GM18511 (cell line): ENCODE measurements around the gene EEF1G.
"Not testable (repeated sequence)": the region's sequence is repeated elsewhere in the genome, so short reads cannot be mapped to it uniquely, and the experiment has no call there.

Experiments
- ATAC-seq: cut with Tn5 transposase; IDR thresholded peaks from one replicate; pipeline ENCODE4 v1.9.1; 2021; ENCODE audit warnings: mild to moderate bottlenecking, moderate library complexity; ENCODE audit not compliant: unreplicated experiment

Gene EEF1G

GRCh38 chr11:62573592-62574362, at the start of gene EEF1G:
EEF1G (minus strand) TSS chr11:62573891; CDS start chr11:62573842, 49 bp downstream.
- peak; percentile 87 for ATAC-seq

- ATAC-seq: no peak
Measured at GRCh38 chr11:62622476-62623089, 48.9 kb upstream of the EEF1G start.

- ATAC-seq: peak; percentile 95
Measured at GRCh38 chr11:62621567-62622470, 48.1 kb upstream of the EEF1G start, which contains the start of gene B3GAT3. B3GAT3 (minus strand) TSS chr11:62621986; CDS start chr11:62621947, 39 bp downstream.

GRCh38 chr11:62621027-62621566, 47.4 kb upstream of the EEF1G start:
- ATAC-seq: no peak

- not testable (repeated sequence) for ATAC-seq
Measured at GRCh38 chr11:62616957-62617356, 43.3 kb upstream of the EEF1G start.

- no peak for ATAC-seq
Measured at GRCh38 chr11:62615521-62615920, 41.8 kb upstream of the EEF1G start.

GRCh38 chr11:62614275-62614674, 40.6 kb upstream of the EEF1G start:
- ATAC-seq: no peak

GRCh38 chr11:62613291-62613778, 39.6 kb upstream of the EEF1G start:
- ATAC-seq: no peak

GRCh38 chr11:62612366-62613290, 38.9 kb upstream of the EEF1G start, which contains the start of the genes EML3 and ROM1:
EML3 (minus strand) TSS chr11:62612775; CDS start chr11:62612457, 318 bp downstream.
ROM1 (plus strand) TSS chr11:62613257; CDS start chr11:62613282, 25 bp downstream.
- peak; percentile 81 for ATAC-seq

GRCh38 chr11:62611705-62612365, 38.1 kb upstream of the EEF1G start:
- peak; percentile 30 for ATAC-seq

GRCh38 chr11:62610814-62611704, 37.4 kb upstream of the EEF1G start:
- no peak for ATAC-seq

GRCh38 chr11:62610403-62610802, 36.7 kb upstream of the EEF1G start:
- no peak for ATAC-seq

GRCh38 chr11:62608776-62609175, 35.1 kb upstream of the EEF1G start:
- no peak for ATAC-seq

- no peak for ATAC-seq
Measured at GRCh38 chr11:62607714-62608113, 34.0 kb upstream of the EEF1G start.

- no peak for ATAC-seq
Measured at GRCh38 chr11:62605902-62606301, 32.2 kb upstream of the EEF1G start.

- no peak for ATAC-seq
Measured at GRCh38 chr11:62605467-62605866, 31.8 kb upstream of the EEF1G start.

- no peak for ATAC-seq
Measured at GRCh38 chr11:62604460-62605120, 30.9 kb upstream of the EEF1G start.
